ENCODE results near the gene POP4. TPM values are rescaled to one million over a fixed set of nuclear protein-coding genes. Genes with fewer than 3 reads are reported as not detected.
A peak's percentile ranks its signal among the peaks of the same experiment; 100 is the strongest.

Gene POP4
- total and polyA plus RNA-seq, 2 of the 13 experiments (the other 11 are each of a cell fraction or from before 2014, with no cell fraction given) = 32.2 to 84.0 TPM

DNA sequence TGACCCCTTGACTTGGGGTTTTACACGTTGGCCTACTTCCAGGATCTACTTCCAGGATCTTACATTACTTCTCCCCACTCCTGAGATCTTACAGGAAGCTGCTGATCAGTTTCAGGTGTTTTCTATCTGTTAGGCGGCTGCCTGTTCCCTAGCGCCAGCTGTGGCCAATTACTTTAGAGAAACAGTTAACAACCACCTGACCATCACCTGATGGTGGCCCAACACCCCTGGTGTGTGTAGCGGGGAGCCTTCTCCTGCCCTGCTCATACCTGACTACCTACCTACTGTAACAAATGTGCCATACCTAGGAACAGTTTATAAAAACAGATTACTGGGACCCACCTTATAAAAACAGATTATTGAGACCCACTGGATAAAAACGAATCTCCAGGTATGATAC lies 2.8 kb upstream of the POP4 start (continued):
- TF ChIP-seq ZNF230 (CRISPR knock-in tag; IDR thresholded peaks at IDR 0.05) (no peak), ZNF784 (CRISPR knock-in tag; IDR thresholded peaks at IDR 0.05; ENCODE audit: borderline replicate concordance) (no peak)

GRCh38 chr19:29606420-29606747 lies 301 bp downstream of the POP4 start:
- peaks cover 8% of the 10 kb centered on the region for H3K4me1 ChIP-seq (ENCODE audit: insufficient read depth, low read length)
- H3K79me2 ChIP-seq (ENCODE audit: insufficient read depth, low read length) = peaks cover 8% of the 10 kb centered on the region
- no peak for DNase-seq (ENCODE audit: low spot score)
- in situ Hi-C loops (cut with HindIII; ENCODE audit: extremely low pct_ligation_motif_present, low pct_unique_long_range_greater_than_20kb) = no loop called here
- H3K9me3 ChIP-seq (ENCODE audit: low read length) = no peaks in the 10 kb centered on the region
- peak overlapping the region; percentile 62 for H3K27ac ChIP-seq (ENCODE audit: extremely low read length, insufficient read depth, low read length)
- peak overlapping the region; percentile 89 for H3K4me2 ChIP-seq (ENCODE audit: low read depth, low read length)
- H2AFZ ChIP-seq (ENCODE audit: low read length) = no peak overlapping the region
- peak overlapping the region; percentile 79 to 93 (median 92) for H3K4me3 ChIP-seq (replicated peaks in 1 of 3; ENCODE audit: insufficient read depth in 1 of 3, low read depth in 2 of 3, low read length in 3 of 3)
- no peak for FAIRE-seq
- peak; percentile 66 for ATAC-seq
- H3K9ac ChIP-seq (ENCODE audit: insufficient read depth, low read depth, low read length) = peak overlapping the region; percentile 87
- WGBS (ENCODE audit: low lambda C conversion rate) = 0% methylated on average over 2 of the region's 12 CpGs
- no peaks in the 10 kb centered on the region for H4K20me1 ChIP-seq (ENCODE audit: insufficient read depth, low read length)
- ChIA-PET CTCF (ENCODE audit: low intra/inter-chr PET ratio, low total read pairs) (no interaction called here), POLR2A (interaction anchor here (0.5 to 2.0 kb wide), 21 partner anchors 8 to 1813 kb away, joined by 3 to 44 read pairs (median 5); partner anchors contain the start of genes C19orf12, PLEKHF1 and URI1)
- H3K27me3 ChIP-seq (ENCODE audit: control insufficient read depth in 1 of 2, insufficient read depth in 2 of 2, low read length in 2 of 2) = no peaks in the 10 kb centered on the region; a peak in 1 of 5 replicates
- H3K36me3 ChIP-seq (replicated peaks in 1 of 2; ENCODE audit: control insufficient read depth in 1 of 2, insufficient read depth in 2 of 2, low read length in 2 of 2) = peaks cover 1 to 11% of the 10 kb centered on the region in 2 experiments; a peak in 3 of 5 replicates
- intact Hi-C loops (cut with micrococcal nuclease; ENCODE audit: unreplicated experiment) = loop anchor here (5.0 kb wide), 1 partner anchor 101 kb away; no protein-coding TSS in a partner anchor
- TSS peak; percentile 85 for BruUV-seq (replicated peaks)
- TF ChIP-seq ZNF646 (CRISPR knock-in tag; IDR thresholded peaks at IDR 0.05) (no peak), ZNF350 (CRISPR knock-in tag; IDR thresholded peaks at IDR 0.05; ENCODE audit: borderline replicate concordance, low read depth) (peak; percentile 44; the same call in 1 of the 2 replicates), SOX5 (CRISPR knock-in tag; IDR thresholded peaks at IDR 0.05; ENCODE audit: borderline replicate concordance) (no peak)
- TF ChIP-seq, protein P1, sequence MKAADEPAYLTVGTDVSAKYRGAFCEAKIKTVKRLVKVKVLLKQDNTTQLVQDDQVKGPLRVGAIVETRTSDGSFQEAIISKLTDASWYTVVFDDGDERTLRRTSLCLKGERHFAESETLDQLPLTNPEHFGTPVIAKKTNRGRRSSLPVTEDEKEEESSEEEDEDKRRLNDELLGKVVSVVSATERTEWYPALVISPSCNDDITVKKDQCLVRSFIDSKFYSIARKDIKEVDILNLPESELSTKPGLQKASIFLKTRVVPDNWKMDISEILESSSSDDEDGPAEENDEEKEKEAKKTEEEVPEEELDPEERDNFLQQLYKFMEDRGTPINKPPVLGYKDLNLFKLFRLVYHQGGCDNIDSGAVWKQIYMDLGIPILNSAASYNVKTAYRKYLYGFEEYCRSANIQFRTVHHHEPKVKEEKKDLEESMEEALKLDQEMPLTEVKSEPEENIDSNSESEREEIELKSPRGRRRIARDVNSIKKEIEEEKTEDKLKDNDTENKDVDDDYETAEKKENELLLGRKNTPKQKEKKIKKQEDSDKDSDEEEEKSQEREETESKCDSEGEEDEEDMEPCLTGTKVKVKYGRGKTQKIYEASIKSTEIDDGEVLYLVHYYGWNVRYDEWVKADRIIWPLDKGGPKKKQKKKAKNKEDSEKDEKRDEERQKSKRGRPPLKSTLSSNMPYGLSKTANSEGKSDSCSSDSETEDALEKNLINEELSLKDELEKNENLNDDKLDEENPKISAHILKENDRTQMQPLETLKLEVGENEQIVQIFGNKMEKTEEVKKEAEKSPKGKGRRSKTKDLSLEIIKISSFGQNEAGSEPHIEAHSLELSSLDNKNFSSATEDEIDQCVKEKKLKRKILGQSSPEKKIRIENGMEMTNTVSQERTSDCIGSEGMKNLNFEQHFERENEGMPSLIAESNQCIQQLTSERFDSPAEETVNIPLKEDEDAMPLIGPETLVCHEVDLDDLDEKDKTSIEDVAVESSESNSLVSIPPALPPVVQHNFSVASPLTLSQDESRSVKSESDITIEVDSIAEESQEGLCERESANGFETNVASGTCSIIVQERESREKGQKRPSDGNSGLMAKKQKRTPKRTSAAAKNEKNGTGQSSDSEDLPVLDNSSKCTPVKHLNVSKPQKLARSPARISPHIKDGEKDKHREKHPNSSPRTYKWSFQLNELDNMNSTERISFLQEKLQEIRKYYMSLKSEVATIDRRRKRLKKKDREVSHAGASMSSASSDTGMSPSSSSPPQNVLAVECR (CRISPR knock-in tag; IDR thresholded peaks at IDR 0.05; ENCODE audit: borderline replicate concordance) = peak; percentile 57; the same call in 1 of the 2 replicates
- TF ChIP-seq, protein P2, sequence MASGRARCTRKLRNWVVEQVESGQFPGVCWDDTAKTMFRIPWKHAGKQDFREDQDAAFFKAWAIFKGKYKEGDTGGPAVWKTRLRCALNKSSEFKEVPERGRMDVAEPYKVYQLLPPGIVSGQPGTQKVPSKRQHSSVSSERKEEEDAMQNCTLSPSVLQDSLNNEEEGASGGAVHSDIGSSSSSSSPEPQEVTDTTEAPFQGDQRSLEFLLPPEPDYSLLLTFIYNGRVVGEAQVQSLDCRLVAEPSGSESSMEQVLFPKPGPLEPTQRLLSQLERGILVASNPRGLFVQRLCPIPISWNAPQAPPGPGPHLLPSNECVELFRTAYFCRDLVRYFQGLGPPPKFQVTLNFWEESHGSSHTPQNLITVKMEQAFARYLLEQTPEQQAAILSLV (CRISPR knock-in tag; IDR thresholded peaks at IDR 0.05; ENCODE audit: borderline replicate concordance) = peak; percentile 14; the same call in 1 of the 2 replicates
